ENCODE results near the gene SMIM5. TPM values are rescaled to one million over a fixed set of nuclear protein-coding genes. Genes with fewer than 3 reads are reported as not detected.

Gene SMIM5
- total and polyA plus RNA-seq, 2 donors (not counting 3 experiments of a cell fraction or from before 2014, with no cell fraction given), result not detected

- CTCF ChIA-PET, result interaction anchor here (0.8 to 19.2 kb wide), 8 partner anchors 9 to 108 kb away, joined by 3 to 446 read pairs (median 5); partner anchors contain the start of gene SMIM5
- no peak for TF ChIP-seq MYC (IDR thresholded peaks at IDR 0.05; ENCODE audit: low read depth, low read length)
- TF ChIP-seq CTCF (IDR thresholded peaks at IDR 0.05; ENCODE audit: extremely low read depth in 1 of 2, insufficient read depth in 1 of 2, low read depth in 1 of 2, low read length in 2 of 2), result no peak
- no peak for TF ChIP-seq JUN (IDR thresholded peaks at IDR 0.05; ENCODE audit: borderline replicate concordance, insufficient read depth, insufficient read length, low read depth)
- TF ChIP-seq GATA2 (IDR thresholded peaks at IDR 0.05; ENCODE audit: insufficient read depth, insufficient read length, low read depth, low read length), result peak; percentile 46
- TF ChIP-seq POLR2A (IDR thresholded peaks at IDR 0.05; ENCODE audit: low read depth, low read length), result no peak
- Histone ChIP-seq H3K79me2 (ENCODE audit: control insufficient read depth, insufficient read depth, low read length) (no peaks in the 10 kb centered on the region), H3K36me3 (ENCODE audit: control insufficient read depth in 2 of 2, extremely low read depth in 1 of 2, insufficient read depth in 2 of 2, low read length in 2 of 2) (peaks cover 3% of the 10 kb centered on the region in 2 experiments), H3K4me3 (replicated peaks in 1 of 3; ENCODE audit: insufficient read depth in 1 of 3, low read depth in 1 of 3, low read length in 3 of 3) (no peak overlapping the region), H3K9me1 (replicated peaks; ENCODE audit: control insufficient read depth, extremely low read depth, insufficient read depth, low read length) (no peaks in the 10 kb centered on the region), H3K27me3 (ENCODE audit: control insufficient read depth in 2 of 2, insufficient read depth in 2 of 2, low read length in 2 of 2) (no peaks in the 10 kb centered on the region), H2AFZ (ENCODE audit: low read depth, low read length) (peak overlapping the region; percentile 48), H3K4me2 (ENCODE audit: insufficient read depth, low read length) (peak overlapping the region; percentile 34), H3K9ac (replicated peaks; ENCODE audit: extremely low read depth, insufficient read depth, low read length) (peak overlapping the region; percentile 51), H3K9me3 (replicated peaks; ENCODE audit: control insufficient read depth, insufficient read depth, low read length) (no peaks in the 10 kb centered on the region), H4K20me1 (replicated peaks; ENCODE audit: control insufficient read depth, extremely low read depth, insufficient read depth, low read length) (no peaks in the 10 kb centered on the region), H3K4me1 (ENCODE audit: control insufficient read depth, extremely low read depth, insufficient read depth, low read length) (peaks cover 16% of the 10 kb centered on the region), H3K27ac (ENCODE audit: insufficient read depth, low read depth, low read length) (peak overlapping the region; percentile 88)
- POLR2A ChIA-PET, result interaction anchor here (2.1 kb wide), 1 partner anchor 12 kb away, joined by 6 read pairs; no protein-coding TSS in a partner anchor
- dilution Hi-C loops (cut with MboI; ENCODE audit: extremely low pct_ligation_motif_present, low sequenced_read_pairs) (no loop called here), intact Hi-C loops (cut with micrococcal nuclease) (no loop called here)
- DNase-seq (ENCODE audit: low read depth, low spot score), result peak; percentile 18
- no peak for FAIRE-seq
- BruUV-seq (replicated peaks), result TSS peak; percentile 50
These were observed 12.3 kb downstream of the SMIM5 start for GRCh38 chr17:75645501-75645888.
